Measurements from ENCODE around the gene ZBTB21. TPM values are rescaled to one million over a fixed set of nuclear protein-coding genes. Genes with fewer than 3 reads are reported as not detected.
A peak's percentile ranks its signal among the peaks of the same experiment; 100 is the strongest.

Gene ZBTB21
- total and polyA plus RNA-seq, 2 experiments from 2014 or later = 10.7 TPM

GRCh38 chr21:41948901-41949300, 61.3 kb downstream of the ZBTB21 start:
- Histone ChIP-seq H3K4me2 (ENCODE audit: unreplicated experiment) (no peak overlapping the region), H3K27me3 (replicated peaks; ENCODE audit: insufficient read depth) (no peaks in the 10 kb centered on the region), H3K9ac (no peak overlapping the region), H2AFZ (no peak overlapping the region), H3K27ac (no peak overlapping the region; the same call in 1 of the 2 replicates), H3K9me3 (ENCODE audit: low read depth) (no peaks in the 10 kb centered on the region), H3K9me2 (ENCODE audit: insufficient read depth) (no peaks in the 10 kb centered on the region), H3K4me1 (ENCODE audit: insufficient read depth) (peaks cover 31% of the 10 kb centered on the region), H3K4me3 (no peak overlapping the region), H4K20me1 (ENCODE audit: insufficient read depth) (no peaks in the 10 kb centered on the region), H3K36me3 (ENCODE audit: low read depth) (no peaks in the 10 kb centered on the region), H3K79me2 (ENCODE audit: insufficient read depth) (peaks cover 88% of the 10 kb centered on the region), H3F3A (ENCODE audit: insufficient read depth) (peaks cover 17% of the 10 kb centered on the region)
- no peak for TF ChIP-seq EZH2phosphoT487 (IDR thresholded peaks at IDR 0.05; ENCODE audit: insufficient read depth, low read depth)
- in situ Hi-C loops (cut with MboI) = loop anchor here (25.0 kb wide), 1 partner anchor 163 kb away; no protein-coding TSS in a partner anchor
- WGBS, 2 experiments (ENCODE audit: low coverage in 1 of 2, low lambda C conversion rate in 2 of 2, missing lambda C conversion rate in 2 of 2) = 94 to 97% methylated on average over 11 of the region's 11 CpGs
- no peak for DNase-seq

- Histone ChIP-seq H3K9me2 (ENCODE audit: insufficient read depth) (no peaks in the 10 kb centered on the region), H4K20me1 (ENCODE audit: insufficient read depth) (no peaks in the 10 kb centered on the region), H3K4me1 (ENCODE audit: insufficient read depth) (peaks cover 31% of the 10 kb centered on the region), H3K36me3 (ENCODE audit: low read depth) (no peaks in the 10 kb centered on the region), H3K27me3 (replicated peaks; ENCODE audit: insufficient read depth) (no peaks in the 10 kb centered on the region), H3K4me2 (ENCODE audit: unreplicated experiment) (peak overlapping the region; percentile 54), H3K4me3 (peak overlapping the region; percentile 31), H2AFZ (peak overlapping the region; percentile 65), H3K9ac (peak overlapping the region; percentile 64), H3F3A (ENCODE audit: insufficient read depth) (peaks cover 17% of the 10 kb centered on the region), H3K79me2 (ENCODE audit: insufficient read depth) (peaks cover 94% of the 10 kb centered on the region), H3K9me3 (ENCODE audit: low read depth) (no peaks in the 10 kb centered on the region), H3K27ac (peak overlapping the region; percentile 79)
- in situ Hi-C loops (cut with MboI) = loop anchor here (25.0 kb wide), 1 partner anchor 164 kb away; no protein-coding TSS in a partner anchor
- 31% methylated on average over 9 of the region's 9 CpGs for WGBS, 2 experiments (ENCODE audit: low coverage in 1 of 2, low lambda C conversion rate in 2 of 2, missing lambda C conversion rate in 2 of 2)
- DNase-seq = peak; percentile 86
- TF ChIP-seq EZH2phosphoT487 (IDR thresholded peaks at IDR 0.05; ENCODE audit: insufficient read depth, low read depth) (no peak), EZH2 (IDR thresholded peaks at IDR 0.05; ENCODE audit: insufficient read depth, poor library complexity, severe bottlenecking) (no peak)
These were observed 61.9 kb downstream of the ZBTB21 start for GRCh38 chr21:41948078-41948895.

GRCh38 chr21:41945982-41946381, 64.2 kb downstream of the ZBTB21 start:
- peaks cover 93% of the 10 kb centered on the region for H3K79me2 ChIP-seq (ENCODE audit: insufficient read depth)

GRCh38 chr21:41943851-41944250, 66.3 kb downstream of the ZBTB21 start:
- peaks cover 16% of the 10 kb centered on the region for H3K4me1 ChIP-seq (ENCODE audit: insufficient read depth)
- WGBS, 2 experiments (ENCODE audit: low coverage in 1 of 2, low lambda C conversion rate in 2 of 2, missing lambda C conversion rate in 2 of 2) = 96 to 98% methylated on average over 10 of the region's 10 CpGs
- in situ Hi-C loops (cut with MboI) = loop anchor here (25.0 kb wide), 1 partner anchor 168 kb away; no protein-coding TSS in a partner anchor
- H3K9me2 ChIP-seq (ENCODE audit: insufficient read depth) = no peaks in the 10 kb centered on the region
- no peak for DNase-seq
- no peaks in the 10 kb centered on the region for H3K27me3 ChIP-seq (replicated peaks; ENCODE audit: insufficient read depth)
- H3K4me3 ChIP-seq = no peak overlapping the region
- no peaks in the 10 kb centered on the region for H3K9me3 ChIP-seq (ENCODE audit: low read depth)
- H2AFZ ChIP-seq = no peak overlapping the region
- H3K27ac ChIP-seq = no peak overlapping the region
- no peak overlapping the region for H3K4me2 ChIP-seq (ENCODE audit: unreplicated experiment)
- peaks cover 15% of the 10 kb centered on the region for H3F3A ChIP-seq (ENCODE audit: insufficient read depth)
- no peak for TF ChIP-seq EZH2 (IDR thresholded peaks at IDR 0.05; ENCODE audit: insufficient read depth, poor library complexity, severe bottlenecking)
- no peak for TF ChIP-seq EZH2phosphoT487 (IDR thresholded peaks at IDR 0.05; ENCODE audit: insufficient read depth, low read depth)
- no peaks in the 10 kb centered on the region for H3K36me3 ChIP-seq (ENCODE audit: low read depth)
- H4K20me1 ChIP-seq (ENCODE audit: insufficient read depth) = no peaks in the 10 kb centered on the region
- H3K79me2 ChIP-seq (ENCODE audit: insufficient read depth) = peaks cover 88% of the 10 kb centered on the region
- no peak overlapping the region for H3K9ac ChIP-seq

More at GRCh38 chr21:41945982-41946381, 64.2 kb downstream of the ZBTB21 start:
- Histone ChIP-seq H3K9me3 (ENCODE audit: low read depth) (no peaks in the 10 kb centered on the region), H3K27me3 (replicated peaks; ENCODE audit: insufficient read depth) (no peaks in the 10 kb centered on the region), H3K4me2 (ENCODE audit: unreplicated experiment) (no peak overlapping the region), H3K4me3 (no peak overlapping the region), H4K20me1 (ENCODE audit: insufficient read depth) (no peaks in the 10 kb centered on the region), H3K9ac (no peak overlapping the region), H3K9me2 (ENCODE audit: insufficient read depth) (no peaks in the 10 kb centered on the region), H2AFZ (no peak overlapping the region), H3K27ac (no peak overlapping the region), H3F3A (ENCODE audit: insufficient read depth) (peaks cover 17% of the 10 kb centered on the region), H3K36me3 (ENCODE audit: low read depth) (no peaks in the 10 kb centered on the region), H3K4me1 (ENCODE audit: insufficient read depth) (peaks cover 16% of the 10 kb centered on the region)
- in situ Hi-C loops (cut with MboI) = loop anchor here (25.0 kb wide), 1 partner anchor 166 kb away; no protein-coding TSS in a partner anchor
- no peak for TF ChIP-seq EZH2phosphoT487 (IDR thresholded peaks at IDR 0.05; ENCODE audit: insufficient read depth, low read depth)
- TF ChIP-seq EZH2 (IDR thresholded peaks at IDR 0.05; ENCODE audit: insufficient read depth, poor library complexity, severe bottlenecking) = no peak
- 96 to 97% methylated on average over 8 of the region's 8 CpGs for WGBS, 2 experiments (ENCODE audit: low coverage in 1 of 2, low lambda C conversion rate in 2 of 2, missing lambda C conversion rate in 2 of 2)
- DNase-seq = no peak

Measured in GM23248 (cell line).